HepG2 (cell line): ENCODE results near the gene IFT80.

Experiments used
- CHD2 ChIP-seq: IDR thresholded peaks from 2 replicates; pipeline ENCODE4 v1.6.1; 2011; ENCODE audit warnings: low read depth, low read length, improper control_type of control experiment
- KAT8 ChIP-seq: IDR thresholded peaks from 2 replicates; pipeline ENCODE4 v1.6.1; 2016; ENCODE audit warnings: missing genetic modification reagents, missing compliant biosample characterization
- POLR2AphosphoS2 ChIP-seq: IDR thresholded peaks from 2 replicates; pipeline ENCODE4 v1.6.1; 2011; ENCODE audit warnings: low read depth, low read length, improper control_type of control experiment
- RBM39 ChIP-seq: fragments of 200-400 bp; formaldehyde crosslinking; IDR thresholded peaks from one replicate; pipeline ENCODE4 v1.6.1; 2018; ENCODE audit warnings: antibody characterized with exemption, mild to moderate bottlenecking, low read depth, low read length; ENCODE audit not compliant: poor library complexity, severe bottlenecking
- ZNF589 ChIP-seq: sonication (generic); formaldehyde crosslinking; conservative IDR thresholded peaks from 2 replicates; pipeline ENCODE4 v1.8.0; 2022; ENCODE audit warnings: mild to moderate bottlenecking, moderate library complexity, missing genetic modification reagents
- TF ChIP-seq, protein P1 (sequence below): sonication (generic); formaldehyde crosslinking; IDR thresholded peaks from 2 replicates; pipeline ENCODE4 v1.4.0; 2020; ENCODE audit warnings: missing genetic modification reagents

DNA sequence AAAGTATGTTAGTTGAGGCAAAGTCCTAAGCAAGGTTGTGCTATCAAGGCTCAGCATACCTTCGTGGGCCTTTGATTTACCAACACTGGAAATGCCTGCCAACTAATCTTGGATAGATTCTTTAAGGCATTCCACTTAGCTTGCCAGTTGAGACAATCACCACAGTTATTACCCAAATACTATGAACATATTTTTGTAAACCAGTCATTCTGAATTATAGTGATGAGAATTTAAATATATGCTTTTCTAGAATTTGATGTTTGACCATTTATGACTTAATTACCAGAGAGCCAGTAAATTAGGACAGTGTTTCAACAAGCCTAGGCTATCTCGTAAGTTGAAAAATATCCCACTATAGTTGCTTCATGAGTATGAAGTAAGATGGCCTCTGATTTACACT, 35.0 kb upstream of the IFT80 start:
- TF ChIP-seq RBM39 (no peak), ZNF589 (CRISPR knock-in tag) (no peak), KAT8 (CRISPR knock-in tag) (no peak), CHD2 (no peak), POLR2AphosphoS2 (no peak)
- TF ChIP-seq, protein P1, sequence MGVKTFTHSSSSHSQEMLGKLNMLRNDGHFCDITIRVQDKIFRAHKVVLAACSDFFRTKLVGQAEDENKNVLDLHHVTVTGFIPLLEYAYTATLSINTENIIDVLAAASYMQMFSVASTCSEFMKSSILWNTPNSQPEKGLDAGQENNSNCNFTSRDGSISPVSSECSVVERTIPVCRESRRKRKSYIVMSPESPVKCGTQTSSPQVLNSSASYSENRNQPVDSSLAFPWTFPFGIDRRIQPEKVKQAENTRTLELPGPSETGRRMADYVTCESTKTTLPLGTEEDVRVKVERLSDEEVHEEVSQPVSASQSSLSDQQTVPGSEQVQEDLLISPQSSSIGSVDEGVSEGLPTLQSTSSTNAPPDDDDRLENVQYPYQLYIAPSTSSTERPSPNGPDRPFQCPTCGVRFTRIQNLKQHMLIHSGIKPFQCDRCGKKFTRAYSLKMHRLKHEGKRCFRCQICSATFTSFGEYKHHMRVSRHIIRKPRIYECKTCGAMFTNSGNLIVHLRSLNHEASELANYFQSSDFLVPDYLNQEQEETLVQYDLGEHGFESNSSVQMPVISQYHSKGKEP (CRISPR knock-in tag) = no peak
